ENCODE measurements around the gene C1orf74. TPM values are rescaled to one million over a fixed set of nuclear protein-coding genes. Genes with fewer than 3 reads are reported as not detected.

The C1orf74 gene
- total RNA-seq, 1 experiment from 2014 or later, result 4.6 TPM

DNA sequence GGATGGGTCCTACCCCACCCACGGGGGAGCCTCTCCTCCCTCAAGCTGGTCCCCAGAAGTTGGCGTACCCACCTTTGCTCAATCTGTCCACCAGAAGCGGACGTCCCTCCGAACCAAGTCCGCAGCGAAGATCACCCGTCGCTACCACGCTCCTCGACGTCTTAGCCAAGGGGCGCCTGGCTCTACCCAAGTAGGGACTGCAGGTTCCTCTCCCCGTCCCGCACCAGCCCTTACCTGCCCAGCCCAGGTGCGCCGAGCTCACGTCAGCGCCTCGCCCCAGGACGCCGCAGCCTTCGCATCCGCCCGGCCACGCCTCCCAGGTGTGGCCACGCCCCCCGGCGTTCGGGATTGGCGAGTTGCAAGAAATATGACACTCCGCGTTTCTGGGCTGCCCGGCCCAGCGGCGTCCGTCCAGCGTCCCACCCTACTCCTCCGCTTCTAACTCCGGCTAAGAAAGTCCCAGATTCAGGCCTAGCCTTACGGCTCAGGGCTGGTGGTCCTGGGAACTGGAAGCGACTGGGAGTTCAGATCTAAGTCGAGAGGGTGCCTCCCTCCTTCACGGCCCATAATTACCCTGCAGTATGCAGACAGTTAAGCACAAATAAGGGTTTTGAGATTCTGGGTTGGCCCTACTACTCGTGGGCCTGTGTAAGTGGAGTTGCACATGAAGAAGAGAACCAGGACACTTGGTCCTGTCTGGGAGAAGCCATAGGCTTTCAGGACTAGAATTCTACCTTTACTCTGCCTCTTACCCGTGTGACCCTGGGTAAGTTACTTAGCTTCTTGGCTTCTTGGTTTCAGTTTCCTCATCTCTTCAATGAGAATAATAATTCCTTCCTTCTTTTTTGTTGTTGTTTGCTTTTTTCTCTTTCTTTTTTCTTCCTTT, 21.8 kb upstream of the C1orf74 start, which contains the start of gene IRF6:
Gene IRF6 (minus strand): TSS at position 268 of the 886 bp plus-strand sequence. CDS start 4,729 bp downstream, outside the sequence.
- DNase-seq (ENCODE audit: low spot score), result peak; percentile 98
- ATAC-seq, result peak; percentile 93
- Mint-ChIP-seq H3K4me1 (peaks cover 17% of the 10 kb centered on the region), H3K27me3 (ENCODE audit: low read depth) (no peaks in the 10 kb centered on the region; the same call in none of the 2 replicates), H3K9me3 (no peaks in the 10 kb centered on the region), H3K36me3 (no peaks in the 10 kb centered on the region), H3K27ac (peak within 1 kb of the TSS; percentile 99), H3K4me3 (peak within 1 kb of the TSS; percentile 98)
- TF ChIP-seq, protein P1, sequence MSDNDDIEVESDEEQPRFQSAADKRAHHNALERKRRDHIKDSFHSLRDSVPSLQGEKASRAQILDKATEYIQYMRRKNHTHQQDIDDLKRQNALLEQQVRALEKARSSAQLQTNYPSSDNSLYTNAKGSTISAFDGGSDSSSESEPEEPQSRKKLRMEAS (CRISPR knock-in tag; IDR thresholded peaks at IDR 0.05), result peak; percentile 54; the same call in 1 of the 2 replicates
- TF ChIP-seq MYBL2 (CRISPR knock-in tag; IDR thresholded peaks at IDR 0.05), result 0 out of 2 replicates have a peak, but pooled peaks have one; percentile 46
- TF ChIP-seq, protein P2, sequence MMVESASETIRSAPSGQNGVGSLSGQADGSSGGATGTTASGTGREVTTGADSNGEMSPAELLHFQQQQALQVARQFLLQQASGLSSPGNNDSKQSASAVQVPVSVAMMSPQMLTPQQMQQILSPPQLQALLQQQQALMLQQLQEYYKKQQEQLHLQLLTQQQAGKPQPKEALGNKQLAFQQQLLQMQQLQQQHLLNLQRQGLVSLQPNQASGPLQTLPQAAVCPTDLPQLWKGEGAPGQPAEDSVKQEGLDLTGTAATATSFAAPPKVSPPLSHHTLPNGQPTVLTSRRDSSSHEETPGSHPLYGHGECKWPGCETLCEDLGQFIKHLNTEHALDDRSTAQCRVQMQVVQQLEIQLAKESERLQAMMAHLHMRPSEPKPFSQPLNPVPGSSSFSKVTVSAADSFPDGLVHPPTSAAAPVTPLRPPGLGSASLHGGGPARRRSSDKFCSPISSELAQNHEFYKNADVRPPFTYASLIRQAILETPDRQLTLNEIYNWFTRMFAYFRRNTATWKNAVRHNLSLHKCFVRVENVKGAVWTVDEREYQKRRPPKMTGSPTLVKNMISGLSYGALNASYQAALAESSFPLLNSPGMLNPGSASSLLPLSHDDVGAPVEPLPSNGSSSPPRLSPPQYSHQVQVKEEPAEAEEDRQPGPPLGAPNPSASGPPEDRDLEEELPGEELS (CRISPR knock-in tag; IDR thresholded peaks at IDR 0.05), result no peak
- TF ChIP-seq FOXP1 (CRISPR knock-in tag; IDR thresholded peaks at IDR 0.05; ENCODE audit: borderline replicate concordance), result 0 out of 2 replicates have a peak, but pooled peaks have one; percentile 11
- TF ChIP-seq, protein P3, sequence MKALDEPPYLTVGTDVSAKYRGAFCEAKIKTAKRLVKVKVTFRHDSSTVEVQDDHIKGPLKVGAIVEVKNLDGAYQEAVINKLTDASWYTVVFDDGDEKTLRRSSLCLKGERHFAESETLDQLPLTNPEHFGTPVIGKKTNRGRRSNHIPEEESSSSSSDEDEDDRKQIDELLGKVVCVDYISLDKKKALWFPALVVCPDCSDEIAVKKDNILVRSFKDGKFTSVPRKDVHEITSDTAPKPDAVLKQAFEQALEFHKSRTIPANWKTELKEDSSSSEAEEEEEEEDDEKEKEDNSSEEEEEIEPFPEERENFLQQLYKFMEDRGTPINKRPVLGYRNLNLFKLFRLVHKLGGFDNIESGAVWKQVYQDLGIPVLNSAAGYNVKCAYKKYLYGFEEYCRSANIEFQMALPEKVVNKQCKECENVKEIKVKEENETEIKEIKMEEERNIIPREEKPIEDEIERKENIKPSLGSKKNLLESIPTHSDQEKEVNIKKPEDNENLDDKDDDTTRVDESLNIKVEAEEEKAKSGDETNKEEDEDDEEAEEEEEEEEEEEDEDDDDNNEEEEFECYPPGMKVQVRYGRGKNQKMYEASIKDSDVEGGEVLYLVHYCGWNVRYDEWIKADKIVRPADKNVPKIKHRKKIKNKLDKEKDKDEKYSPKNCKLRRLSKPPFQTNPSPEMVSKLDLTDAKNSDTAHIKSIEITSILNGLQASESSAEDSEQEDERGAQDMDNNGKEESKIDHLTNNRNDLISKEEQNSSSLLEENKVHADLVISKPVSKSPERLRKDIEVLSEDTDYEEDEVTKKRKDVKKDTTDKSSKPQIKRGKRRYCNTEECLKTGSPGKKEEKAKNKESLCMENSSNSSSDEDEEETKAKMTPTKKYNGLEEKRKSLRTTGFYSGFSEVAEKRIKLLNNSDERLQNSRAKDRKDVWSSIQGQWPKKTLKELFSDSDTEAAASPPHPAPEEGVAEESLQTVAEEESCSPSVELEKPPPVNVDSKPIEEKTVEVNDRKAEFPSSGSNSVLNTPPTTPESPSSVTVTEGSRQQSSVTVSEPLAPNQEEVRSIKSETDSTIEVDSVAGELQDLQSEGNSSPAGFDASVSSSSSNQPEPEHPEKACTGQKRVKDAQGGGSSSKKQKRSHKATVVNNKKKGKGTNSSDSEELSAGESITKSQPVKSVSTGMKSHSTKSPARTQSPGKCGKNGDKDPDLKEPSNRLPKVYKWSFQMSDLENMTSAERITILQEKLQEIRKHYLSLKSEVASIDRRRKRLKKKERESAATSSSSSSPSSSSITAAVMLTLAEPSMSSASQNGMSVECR (CRISPR knock-in tag; IDR thresholded peaks at IDR 0.05; ENCODE audit: borderline replicate concordance), result peak; percentile 58; the same call in 1 of the 2 replicates
- peak; percentile 60 for TF ChIP-seq NFYB (CRISPR knock-in tag; conservative IDR thresholded peaks at IDR 0.05; ENCODE audit: low read depth)
- TF ChIP-seq ETV6 (CRISPR knock-in tag; IDR thresholded peaks at IDR 0.05), result peak; percentile 69; the same call in 1 of the 2 replicates
- TF ChIP-seq, protein P4, sequence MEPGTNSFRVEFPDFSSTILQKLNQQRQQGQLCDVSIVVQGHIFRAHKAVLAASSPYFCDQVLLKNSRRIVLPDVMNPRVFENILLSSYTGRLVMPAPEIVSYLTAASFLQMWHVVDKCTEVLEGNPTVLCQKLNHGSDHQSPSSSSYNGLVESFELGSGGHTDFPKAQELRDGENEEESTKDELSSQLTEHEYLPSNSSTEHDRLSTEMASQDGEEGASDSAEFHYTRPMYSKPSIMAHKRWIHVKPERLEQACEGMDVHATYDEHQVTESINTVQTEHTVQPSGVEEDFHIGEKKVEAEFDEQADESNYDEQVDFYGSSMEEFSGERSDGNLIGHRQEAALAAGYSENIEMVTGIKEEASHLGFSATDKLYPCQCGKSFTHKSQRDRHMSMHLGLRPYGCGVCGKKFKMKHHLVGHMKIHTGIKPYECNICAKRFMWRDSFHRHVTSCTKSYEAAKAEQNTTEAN (CRISPR knock-in tag; IDR thresholded peaks at IDR 0.05), result 0 out of 2 replicates have a peak, but pooled peaks have one; percentile 15
- TF ChIP-seq SMAD3 (CRISPR knock-in tag; IDR thresholded peaks at IDR 0.05; ENCODE audit: borderline replicate concordance), result 0 out of 2 replicates have a peak, but pooled peaks have one; percentile 21
- TF ChIP-seq SP1 (CRISPR knock-in tag; conservative IDR thresholded peaks at IDR 0.05), result peak; percentile 87
- no peak for TF ChIP-seq TCF7 (CRISPR knock-in tag; IDR thresholded peaks at IDR 0.05; ENCODE audit: low read depth)
- 0 out of 2 replicates have a peak, but pooled peaks have one; percentile 36 for TF ChIP-seq KAT7 (CRISPR knock-in tag; IDR thresholded peaks at IDR 0.05; ENCODE audit: borderline replicate concordance)
- no peak for TF ChIP-seq ZNF423 (CRISPR knock-in tag; IDR thresholded peaks at IDR 0.05)
- no peak for TF ChIP-seq SOX15 (CRISPR knock-in tag; IDR thresholded peaks at IDR 0.05)
- TF ChIP-seq, protein P5, sequence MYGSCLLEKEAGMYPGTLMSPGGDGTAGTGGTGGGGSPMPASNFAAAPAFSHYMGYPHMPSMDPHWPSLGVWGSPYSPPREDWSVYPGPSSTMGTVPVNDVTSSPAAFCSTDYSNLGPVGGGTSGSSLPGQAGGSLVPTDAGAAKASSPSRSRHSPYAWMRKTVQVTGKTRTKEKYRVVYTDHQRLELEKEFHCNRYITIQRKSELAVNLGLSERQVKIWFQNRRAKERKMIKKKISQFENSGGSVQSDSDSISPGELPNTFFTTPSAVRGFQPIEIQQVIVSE (CRISPR knock-in tag; IDR thresholded peaks at IDR 0.05; ENCODE audit: borderline replicate concordance), result no peak
- TF ChIP-seq GABPB1 (CRISPR knock-in tag; IDR thresholded peaks at IDR 0.05), result no peak
- ChIA-PET CTCF (interaction anchor here (0.7 to 2.2 kb wide), 11 partner anchors 9 to 568 kb away, joined by 3 to 20 read pairs (median 4); partner anchors contain the start of genes C1orf74 and UTP25), POLR2A (interaction anchor here (0.6 to 1.7 kb wide), 6 partner anchors 10 to 1493 kb away, joined by 3 to 10 read pairs (median 4); partner anchors contain the start of genes C1orf74 and UTP25)

Data from WTC11 (cell line).